SK-N-SH treated with all-trans-retinoic acid at 6 μM for 48 hours (cell line): ENCODE measurements around the gene UCKL1.

Experiments
- ESRRG ChIP-seq: fragments of 250-450 bp; sonication (Bioruptor Pico); IDR thresholded peaks from 2 replicates; pipeline ENCODE4 v1.6.1; 2021; ENCODE audit warnings: mild to moderate bottlenecking
- GLIS3 ChIP-seq: fragments of 250-450 bp; sonication (Bioruptor Pico); IDR thresholded peaks from 2 replicates; pipeline ENCODE4 v1.5.0; 2020; ENCODE audit warnings: mild to moderate bottlenecking, moderate library complexity
- ISL1 ChIP-seq: fragments of 250-450 bp; sonication (Bioruptor Pico); IDR thresholded peaks from 2 replicates; pipeline ENCODE4 v2.1.2; 2022; ENCODE audit warnings: mild to moderate bottlenecking, moderate library complexity
- PATZ1 ChIP-seq: fragments of 250-450 bp; sonication (Bioruptor Pico); IDR thresholded peaks from 2 replicates; pipeline ENCODE4 v1.8.0; 2020; ENCODE audit warnings: mild to moderate bottlenecking, moderate library complexity, borderline replicate concordance
- POU6F1 ChIP-seq: fragments of 250-450 bp; sonication (Bioruptor Pico); IDR thresholded peaks from 2 replicates; pipeline ENCODE4 v1.8.0; 2021; ENCODE audit warnings: low read depth, mild to moderate bottlenecking, moderate library complexity, borderline replicate concordance
- TCF4 ChIP-seq: fragments of 250-450 bp; sonication (Bioruptor Pico); IDR thresholded peaks from 2 replicates; pipeline ENCODE4 v1.8.0; 2021; ENCODE audit warnings: mild to moderate bottlenecking, moderate library complexity, borderline replicate concordance
- ZC3H10 ChIP-seq: fragments of 250-450 bp; sonication (Bioruptor Pico); IDR thresholded peaks from 2 replicates; pipeline ENCODE4 v1.5.1; 2021; ENCODE audit warnings: mild to moderate bottlenecking, moderate library complexity

GRCh38 chr20:63917811-63918210 is 38.4 kb downstream of the UCKL1 start:
- TF ChIP-seq TCF4, result no peak
- no peak for TF ChIP-seq ESRRG (CRISPR knock-in tag)
- TF ChIP-seq POU6F1 (CRISPR knock-in tag), result no peak
- TF ChIP-seq PATZ1 (CRISPR knock-in tag), result no peak
- no peak for TF ChIP-seq GLIS3 (CRISPR knock-in tag)
- no peak for TF ChIP-seq ISL1
- TF ChIP-seq ZC3H10 (CRISPR knock-in tag), result no peak
